Heart right ventricle (tissue), 16 donors: Measurements from ENCODE around the gene MANF. TPM values are rescaled to one million over a fixed set of nuclear protein-coding genes. Genes with fewer than 3 reads are reported as not detected.

Experiments
- ATAC-seq, 8 donors: fragments of 200-7000 bp; cut with Tn5 transposase; one replicate each; pipeline ENCODE4 v1.9.1; 2020; ENCODE audit warnings: mild to moderate bottlenecking in 8 of 8, moderate library complexity in 8 of 8, moderate number of reproducible peaks in 1 of 8
- DNase-seq, 2 donors: peaks; one replicate each; pipeline ENCODE4 v3.0.0-alpha.2; 2020
- H3K27ac ChIP-seq, 10 donors: fragments of 200-600 bp; sonication (generic) in 2 of 10; one replicate each; pipeline versions ENCODE4 v1.5.0 to v1.8.0; 2020 to 2022; ENCODE audit warnings: mild to moderate bottlenecking in 3 of 10
- H3K27me3 ChIP-seq, 7 donors: fragments of 200-600 bp; one replicate each; pipeline ENCODE4 v1.8.0; 2021 to 2022; ENCODE audit warnings: mild to moderate bottlenecking in 2 of 7
- H3K36me3 ChIP-seq, 9 donors: fragments of 200-600 bp; sonication (generic) in 1 of 9; one replicate each; pipeline versions ENCODE4 v1.5.0 to v1.8.0; 2020 to 2022; ENCODE audit warnings: mild to moderate bottlenecking in 2 of 9
- H3K4me1 ChIP-seq, 9 donors: fragments of 200-600 bp; sonication (generic) in 1 of 9; one replicate each; pipeline versions ENCODE4 v1.5.0 to v1.8.0; 2020 to 2022; ENCODE audit warnings: mild to moderate bottlenecking in 4 of 9
- H3K4me3 ChIP-seq, 10 donors: fragments of 200-600 bp; sonication (generic) in 2 of 10; one replicate each; pipeline versions ENCODE4 v1.5.0 to v1.8.0; 2020 to 2022; ENCODE audit warnings: mild to moderate bottlenecking in 7 of 10, moderate library complexity in 2 of 10
- H3K9me3 ChIP-seq, 11 donors: fragments of 200-600 bp in 10 of 11; sonication (generic) in 2 of 11; one replicate each; pipeline versions ENCODE4 v1.5.0 to v1.8.0; 2013 to 2022; ENCODE audit warnings: mild to moderate bottlenecking in 2 of 11, control low read depth in 1 of 11, moderate library complexity in 1 of 11
- WGBS, 2 donors: extraction: QIAGEN DNeasy Blood & Tissue Kit; methylation state at CpG; one replicate each; pipeline ENCODE4 v1.1.7; 2013; ENCODE audit warnings: inconsistent platforms in 1 of 2; 5-methylcytosine and 5-hydroxymethylcytosine counted together
- intact Hi-C, 10 donors: fragments of 100-400 bp; cut with DNase I; formaldehyde crosslinking; loops; one replicate each; pipeline versions ENCODE4 v1.11.1 to v1.14.2; 2022
- polyA plus RNA-seq, 2 donors: library from polyadenylated mRNA; stranded (reverse); fragments of 200-250 nt; gene quantifications; one replicate each; pipeline ENCODE4 v1.2.3, GENCODE V29; 2013
- total RNA-seq, 10 donors: library from RNA; stranded (reverse); fragmentation: NEBNext Ultra II Directional in 3 of 10; extraction: Animal tissue kit (Norgen Biotek cat#: 25700) in 3 of 10; gene quantifications; one replicate each; pipeline versions ENCODE4 v1.2.1 to v1.2.4, GENCODE V29; 2021 to 2023
- TF ChIP-seq, protein P1 (sequence below), 9 donors: fragments of 200-600 bp; sonication (generic) in 2 of 9; IDR thresholded peaks; one replicate each; pipeline versions ENCODE4 v1.5.0 to v1.8.0; 2021 to 2022; ENCODE audit warnings: antibody characterized with exemption in 9 of 9, mild to moderate bottlenecking in 5 of 9, moderate library complexity in 1 of 9
- donor health status: Arrhythmogenic right ventricular cardiomyopathy.
- donor health status: ischemic (EF 13 %, LVEDD 7.1; RV severe dilation, severe dysfunction).
- donor health status: healthy with polysubstance abuse.
- donor health status: DM: no; HTN: yes; CAD: no.
- donor health status: DM: no; HTN: no; CAD: no.
- donor health status: ischemic (EF 25% LVEDD 6.9; RV normal size, moderate dysfunction).
- donor health status: ischemic (EF 25% LVEDD 5.7; RV mildly dilated, moderate dysfunction).
- donor health status: healthy.
- donor health status: DM: yes; HTN: yes; CAD: no.
- donor health status: Ischemic cardiomyopathy.
- donor health status: ischemic (EF 35%, LVEDD 5.7; RV mildly dilated, moderate dysfunction).
- donor health status: nonischemic (EF 11% LVEDD 7.7; RV severe dilation, severe dysfunction).
- donor health status: DM: yes; HTN: yes; CAD: no.
- donor health status: PGD.
- donor health status: ischemic (EF 29% LVEDD 5.4; RV normal size, mild dysfunction).
- donor health status: nonischemic (EF 23%, LVEDD 6.1; RV moderate dilation, normal function).

Gene MANF
- total and polyA plus RNA-seq, 12 donors, result 19.1 to 150 (median 45.1) TPM

DNA sequence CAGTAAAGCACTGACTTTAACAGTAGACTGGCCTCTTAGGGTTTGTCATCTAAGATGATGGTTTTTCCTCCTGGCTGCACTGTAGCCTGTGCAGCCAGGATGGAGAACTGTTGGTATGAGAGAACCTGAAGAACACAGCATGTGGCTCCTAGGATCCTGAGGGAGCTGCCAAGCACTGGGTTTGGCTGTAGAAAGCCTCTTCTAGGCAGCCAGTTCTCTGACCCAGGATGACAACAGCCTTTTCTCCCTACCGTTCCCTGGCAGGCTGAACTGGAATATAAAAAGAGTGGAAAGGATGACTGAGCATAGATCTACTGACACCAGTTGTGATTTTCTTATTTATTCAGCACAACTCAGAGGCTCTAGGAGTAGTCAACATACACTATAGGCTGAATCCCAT, 34.3 kb upstream of the MANF start:
- Histone ChIP-seq H3K4me3 (no peak overlapping the region), H3K9me3 (peaks cover 0 to 4% (median 0%) of the 10 kb centered on the region in 11 donors), H3K36me3 (no peaks in the 10 kb centered on the region), H3K4me1 (no peaks in the 10 kb centered on the region), H3K27ac (no peak overlapping the region), H3K27me3 (peaks cover 0 to 4% (median 0%) of the 10 kb centered on the region in 7 donors)
- TF ChIP-seq, protein P1, sequence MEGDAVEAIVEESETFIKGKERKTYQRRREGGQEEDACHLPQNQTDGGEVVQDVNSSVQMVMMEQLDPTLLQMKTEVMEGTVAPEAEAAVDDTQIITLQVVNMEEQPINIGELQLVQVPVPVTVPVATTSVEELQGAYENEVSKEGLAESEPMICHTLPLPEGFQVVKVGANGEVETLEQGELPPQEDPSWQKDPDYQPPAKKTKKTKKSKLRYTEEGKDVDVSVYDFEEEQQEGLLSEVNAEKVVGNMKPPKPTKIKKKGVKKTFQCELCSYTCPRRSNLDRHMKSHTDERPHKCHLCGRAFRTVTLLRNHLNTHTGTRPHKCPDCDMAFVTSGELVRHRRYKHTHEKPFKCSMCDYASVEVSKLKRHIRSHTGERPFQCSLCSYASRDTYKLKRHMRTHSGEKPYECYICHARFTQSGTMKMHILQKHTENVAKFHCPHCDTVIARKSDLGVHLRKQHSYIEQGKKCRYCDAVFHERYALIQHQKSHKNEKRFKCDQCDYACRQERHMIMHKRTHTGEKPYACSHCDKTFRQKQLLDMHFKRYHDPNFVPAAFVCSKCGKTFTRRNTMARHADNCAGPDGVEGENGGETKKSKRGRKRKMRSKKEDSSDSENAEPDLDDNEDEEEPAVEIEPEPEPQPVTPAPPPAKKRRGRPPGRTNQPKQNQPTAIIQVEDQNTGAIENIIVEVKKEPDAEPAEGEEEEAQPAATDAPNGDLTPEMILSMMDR (IDR thresholded peaks at IDR 0.05), result no peak
- WGBS, 2 donors, result 83 to 86% methylated on average over 1 of the region's 1 CpG
- intact Hi-C loops, result no loop called here
- ATAC-seq (no peak), DNase-seq (no peak)

DNA sequence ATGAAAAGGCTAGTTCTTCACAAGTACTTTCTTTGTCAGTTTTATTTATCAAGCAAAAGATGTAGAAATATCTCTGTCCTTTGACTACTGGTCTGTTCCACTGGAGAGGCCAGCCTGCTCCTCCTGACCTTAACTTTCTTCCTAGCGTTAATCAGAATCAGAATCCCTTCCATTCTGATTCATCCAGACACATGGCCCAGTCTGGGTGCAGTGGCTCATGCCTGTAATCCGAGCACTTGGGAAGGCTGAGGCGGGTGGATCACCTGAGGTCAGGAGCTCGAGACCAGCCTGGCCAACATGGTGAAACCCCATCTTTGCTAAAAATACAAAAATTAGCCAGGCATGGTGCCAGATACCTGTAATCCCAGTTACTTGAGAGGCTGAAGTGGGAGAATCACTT, 32.0 kb upstream of the MANF start:
- intact Hi-C loops, result no loop called here
- peaks cover 0 to 4% (median 0%) of the 10 kb centered on the region in 7 donors for H3K27me3 ChIP-seq
- no peak overlapping the region for H3K4me3 ChIP-seq
- no peak overlapping the region for H3K27ac ChIP-seq
- WGBS, 2 donors, result 87 to 89% methylated on average over 4 of the region's 4 CpGs
- H3K4me1 ChIP-seq, result no peaks in the 10 kb centered on the region
- DNase-seq, result no peak
- peaks cover 0 to 4% (median 0%) of the 10 kb centered on the region in 9 donors for H3K36me3 ChIP-seq
- no peak for ATAC-seq
- no peaks in the 10 kb centered on the region for H3K9me3 ChIP-seq
- TF ChIP-seq, protein P1 (IDR thresholded peaks at IDR 0.05), result no peak

DNA sequence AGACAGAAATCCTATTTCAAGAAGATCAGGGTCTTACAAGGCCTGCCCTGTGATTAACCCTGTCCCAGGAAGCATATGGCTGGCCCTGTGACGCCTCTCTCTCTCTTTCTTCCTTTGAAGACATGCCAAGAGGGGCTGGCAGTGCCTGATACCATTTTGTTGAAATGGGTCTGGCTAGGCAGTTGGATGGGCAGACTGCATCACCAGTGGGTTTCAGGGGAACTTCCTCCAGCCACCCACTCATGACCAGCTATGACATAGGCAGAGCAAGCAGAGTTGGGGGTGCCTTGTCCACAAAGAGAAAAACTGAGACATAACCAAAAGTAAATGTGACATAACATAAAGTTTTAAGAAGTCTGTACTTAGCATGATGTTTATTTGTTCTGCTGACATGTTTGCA, 31.4 kb upstream of the MANF start:
- DNase-seq (no peak), ATAC-seq (no peak)
- H3K27me3 ChIP-seq, result peaks cover 0 to 4% (median 0%) of the 10 kb centered on the region in 7 donors
- no peaks in the 10 kb centered on the region for H3K4me1 ChIP-seq
- intact Hi-C loops, result no loop called here
- TF ChIP-seq, protein P1 (IDR thresholded peaks at IDR 0.05), result no peak
- H3K4me3 ChIP-seq, result no peak overlapping the region
- peaks cover 0 to 4% (median 0%) of the 10 kb centered on the region in 9 donors for H3K36me3 ChIP-seq
- H3K9me3 ChIP-seq, result no peaks in the 10 kb centered on the region
- no peak overlapping the region for H3K27ac ChIP-seq
- WGBS, 2 donors, result 58 to 71% methylated on average over 1 of the region's 1 CpG

DNA sequence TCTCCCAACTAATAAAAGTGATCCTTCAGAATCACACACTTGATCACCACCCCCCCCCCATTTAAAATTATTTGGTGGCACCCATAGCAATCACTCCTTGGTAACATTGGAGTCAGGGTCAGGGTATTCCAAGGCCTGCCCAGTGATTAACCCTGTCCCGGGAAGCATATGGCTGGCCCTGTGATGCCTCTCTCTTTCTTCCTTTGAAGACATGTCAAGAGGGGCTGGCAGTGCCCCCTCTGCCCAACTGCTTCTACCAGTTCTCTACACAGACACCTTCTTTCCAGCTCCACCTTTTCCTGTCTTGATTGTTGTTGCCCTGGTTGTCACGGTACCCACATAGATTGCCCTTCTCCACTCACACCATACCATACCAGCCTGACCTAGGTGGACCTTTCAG, 30.9 kb upstream of the MANF start:
- no peak overlapping the region for H3K4me3 ChIP-seq
- peaks cover 0 to 4% (median 0%) of the 10 kb centered on the region in 9 donors for H3K36me3 ChIP-seq
- no peak for ATAC-seq
- TF ChIP-seq, protein P1 (IDR thresholded peaks at IDR 0.05), result no peak
- no peak overlapping the region for H3K27ac ChIP-seq
- no peak for DNase-seq
- H3K9me3 ChIP-seq, result no peaks in the 10 kb centered on the region
- intact Hi-C loops, result no loop called here
- WGBS, 2 donors, result 92 to 93% methylated on average over 2 of the region's 2 CpGs
- no peaks in the 10 kb centered on the region for H3K4me1 ChIP-seq
- peaks cover 0 to 4% (median 0%) of the 10 kb centered on the region in 7 donors for H3K27me3 ChIP-seq
